ENCODE measurements around the gene AICDA.

DNA sequence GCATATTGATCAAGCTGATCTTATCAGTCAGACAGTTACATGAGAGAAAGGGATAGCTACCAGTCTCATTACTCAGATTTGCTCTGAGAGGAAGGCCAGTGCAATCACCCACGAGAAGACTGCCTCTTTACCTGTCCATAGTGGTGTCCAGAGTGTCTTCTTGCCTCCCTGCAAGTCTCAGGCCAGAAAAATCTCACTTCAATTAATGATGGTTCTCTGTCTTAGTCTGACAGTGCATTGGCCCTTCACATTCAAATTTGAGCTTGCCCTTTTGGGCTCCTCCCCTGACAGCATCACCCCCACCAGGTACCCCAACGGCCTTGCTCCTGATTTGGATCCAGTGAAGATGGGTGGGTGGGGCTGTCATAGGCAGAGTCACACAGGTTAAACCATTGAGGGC lies at the start of gene AICDA:
- TF ChIP-seq POLR2A (IDR thresholded peaks at IDR 0.05) (no peak), POLR2AphosphoS5 (IDR thresholded peaks at IDR 0.05) (no peak)
- TF ChIP-seq, protein P1, sequence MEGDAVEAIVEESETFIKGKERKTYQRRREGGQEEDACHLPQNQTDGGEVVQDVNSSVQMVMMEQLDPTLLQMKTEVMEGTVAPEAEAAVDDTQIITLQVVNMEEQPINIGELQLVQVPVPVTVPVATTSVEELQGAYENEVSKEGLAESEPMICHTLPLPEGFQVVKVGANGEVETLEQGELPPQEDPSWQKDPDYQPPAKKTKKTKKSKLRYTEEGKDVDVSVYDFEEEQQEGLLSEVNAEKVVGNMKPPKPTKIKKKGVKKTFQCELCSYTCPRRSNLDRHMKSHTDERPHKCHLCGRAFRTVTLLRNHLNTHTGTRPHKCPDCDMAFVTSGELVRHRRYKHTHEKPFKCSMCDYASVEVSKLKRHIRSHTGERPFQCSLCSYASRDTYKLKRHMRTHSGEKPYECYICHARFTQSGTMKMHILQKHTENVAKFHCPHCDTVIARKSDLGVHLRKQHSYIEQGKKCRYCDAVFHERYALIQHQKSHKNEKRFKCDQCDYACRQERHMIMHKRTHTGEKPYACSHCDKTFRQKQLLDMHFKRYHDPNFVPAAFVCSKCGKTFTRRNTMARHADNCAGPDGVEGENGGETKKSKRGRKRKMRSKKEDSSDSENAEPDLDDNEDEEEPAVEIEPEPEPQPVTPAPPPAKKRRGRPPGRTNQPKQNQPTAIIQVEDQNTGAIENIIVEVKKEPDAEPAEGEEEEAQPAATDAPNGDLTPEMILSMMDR (IDR thresholded peaks at IDR 0.05): no peak
